Peyer's patch (tissue), 4 donors: ENCODE data around the gene PPP1R36.
A peak's percentile ranks its signal among the peaks of the same experiment; 100 is the strongest.

Source experiments
- POLR2A ChIP-seq, 2 donors: fragments of 450-650 bp; IDR thresholded peaks; one replicate each; pipeline ENCODE4 v1.5.1; 2017; ENCODE audit warnings: antibody characterized with exemption in 2 of 2, mild to moderate bottlenecking in 2 of 2, moderate library complexity in 2 of 2
- TF ChIP-seq, protein P1 (sequence below), 6 experiments: fragments of 450-650 bp in 4 of 6; fragments of 200-600 bp in 2 of 6; sonication (generic) in 1 of 6; IDR thresholded peaks; one replicate each; pipeline ENCODE4 v1.5.1; 2017 to 2019; ENCODE audit warnings: antibody characterized with exemption in 6 of 6, mild to moderate bottlenecking in 3 of 6, moderate library complexity in 1 of 6

GRCh38 chr14:64504310-64504896 lies 45.4 kb upstream of the PPP1R36 start, which contains the start of gene ZBTB1:
- peak; percentile 79 to 82 for TF ChIP-seq POLR2A (IDR thresholded peaks at IDR 0.05)
- TF ChIP-seq, protein P1, sequence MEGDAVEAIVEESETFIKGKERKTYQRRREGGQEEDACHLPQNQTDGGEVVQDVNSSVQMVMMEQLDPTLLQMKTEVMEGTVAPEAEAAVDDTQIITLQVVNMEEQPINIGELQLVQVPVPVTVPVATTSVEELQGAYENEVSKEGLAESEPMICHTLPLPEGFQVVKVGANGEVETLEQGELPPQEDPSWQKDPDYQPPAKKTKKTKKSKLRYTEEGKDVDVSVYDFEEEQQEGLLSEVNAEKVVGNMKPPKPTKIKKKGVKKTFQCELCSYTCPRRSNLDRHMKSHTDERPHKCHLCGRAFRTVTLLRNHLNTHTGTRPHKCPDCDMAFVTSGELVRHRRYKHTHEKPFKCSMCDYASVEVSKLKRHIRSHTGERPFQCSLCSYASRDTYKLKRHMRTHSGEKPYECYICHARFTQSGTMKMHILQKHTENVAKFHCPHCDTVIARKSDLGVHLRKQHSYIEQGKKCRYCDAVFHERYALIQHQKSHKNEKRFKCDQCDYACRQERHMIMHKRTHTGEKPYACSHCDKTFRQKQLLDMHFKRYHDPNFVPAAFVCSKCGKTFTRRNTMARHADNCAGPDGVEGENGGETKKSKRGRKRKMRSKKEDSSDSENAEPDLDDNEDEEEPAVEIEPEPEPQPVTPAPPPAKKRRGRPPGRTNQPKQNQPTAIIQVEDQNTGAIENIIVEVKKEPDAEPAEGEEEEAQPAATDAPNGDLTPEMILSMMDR (IDR thresholded peaks at IDR 0.05) = no peak
